Osteoblast (primary cell): ENCODE results near the gene SARS1. TPM values are rescaled to one million over a fixed set of nuclear protein-coding genes. Genes with fewer than 3 reads are reported as not detected.

Experiments
- DNase-seq: peaks from one replicate; pipeline ENCODE4 v3.0.0; 2011; ENCODE audit warnings: low spot score, mixed read lengths; ENCODE audit not compliant: insufficient read length; ENCODE audit errors: missing footprints
- H2AFZ ChIP-seq: 2 replicates; pipeline ENCODE4 v1.6.0; 2011; ENCODE audit warnings: mild to moderate bottlenecking, low read length
- H3K27ac ChIP-seq: 2 replicates; pipeline ENCODE4 v1.5.1; 2011; ENCODE audit warnings: mild to moderate bottlenecking, low read depth, low read length, moderate library complexity
- H3K27me3 ChIP-seq: 2 replicates; pipeline ENCODE4 v1.6.0; 2012; ENCODE audit warnings: mild to moderate bottlenecking, control low read depth, inconsistent platforms, low read length, moderate library complexity; ENCODE audit not compliant: insufficient read depth
- H3K36me3 ChIP-seq: 2 replicates; pipeline ENCODE4 v1.5.1; 2011; ENCODE audit warnings: mild to moderate bottlenecking, low read length, control low read depth, moderate library complexity; ENCODE audit not compliant: insufficient read depth
- H3K4me1 ChIP-seq: 2 replicates; pipeline ENCODE4 v1.5.1; 2011; ENCODE audit warnings: mild to moderate bottlenecking, low read length, control low read depth, moderate library complexity; ENCODE audit not compliant: insufficient read depth
- H3K4me2 ChIP-seq: 2 replicates; pipeline ENCODE4 v1.6.0; 2011; ENCODE audit warnings: mild to moderate bottlenecking, low read length; ENCODE audit not compliant: insufficient read depth
- H3K4me3 ChIP-seq: fragments of 200-600 bp; sonication (generic); 3 replicates; pipeline ENCODE4 v1.5.1; 2012; ENCODE audit warnings: mild to moderate bottlenecking, low read length, inconsistent platforms; ENCODE audit not compliant: insufficient read depth
- H3K79me2 ChIP-seq: 2 replicates; pipeline ENCODE4 v1.6.0; 2012; ENCODE audit warnings: mild to moderate bottlenecking, low read length, control low read depth, inconsistent platforms; ENCODE audit not compliant: insufficient read depth
- H3K9me3 ChIP-seq: 2 replicates; pipeline ENCODE4 v1.5.1; 2011; ENCODE audit warnings: low read depth, low read length, control low read depth
- H4K20me1 ChIP-seq: 2 replicates; pipeline ENCODE4 v1.6.0; 2012; ENCODE audit warnings: mild to moderate bottlenecking, low read length, control low read depth; ENCODE audit not compliant: insufficient read depth
- total RNA-seq: library from RNA; depleted of rRNA; stranded (reverse); fragments of >200 nt; gene quantifications from 2 replicates; pipeline ENCODE4 v1.2.3, GENCODE V29; 2012
- TF ChIP-seq, protein P1 (sequence below): IDR thresholded peaks from 2 replicates; pipeline ENCODE4 v1.5.1; 2011; ENCODE audit warnings: mild to moderate bottlenecking, low read depth, low read length, moderate library complexity; ENCODE audit errors: extremely low read depth

Gene SARS1
- total RNA-seq, 1 donor: 392 TPM

DNA sequence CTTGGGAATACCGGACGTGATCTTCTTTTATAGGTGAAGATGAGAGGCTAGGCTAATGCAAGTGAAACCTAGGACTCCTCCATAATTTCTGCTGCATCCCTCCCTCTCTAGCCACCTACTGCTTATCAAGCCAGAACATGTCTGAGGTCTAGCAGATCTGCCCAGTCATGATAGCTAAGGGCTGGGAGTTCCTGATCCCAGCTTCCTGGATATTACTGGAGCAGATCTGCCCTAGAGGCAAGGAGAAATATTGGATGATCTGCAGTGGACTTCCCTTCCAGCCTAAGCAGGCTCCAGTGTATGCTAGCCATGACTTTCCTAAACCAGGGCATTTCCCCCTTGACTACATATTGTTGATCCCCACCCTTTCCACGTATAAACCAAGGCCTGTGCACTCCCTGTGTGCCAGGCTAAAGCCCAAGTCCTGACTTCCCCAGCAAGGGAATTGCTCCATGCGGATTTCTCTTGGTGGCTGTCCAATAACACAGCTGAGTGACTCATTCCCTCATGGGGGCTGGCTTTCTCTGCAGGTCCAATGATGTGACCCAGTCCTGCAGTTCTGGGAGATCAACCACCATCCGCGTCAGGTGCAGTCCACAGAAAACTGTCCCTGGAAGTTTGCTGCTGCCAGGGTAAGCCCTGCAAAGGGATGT is 15.5 kb upstream of the SARS1 start:
- H4K20me1 ChIP-seq: no peaks in the 10 kb centered on the region
- peak overlapping the region; percentile 92 for H3K27ac ChIP-seq
- H3K4me2 ChIP-seq: peak overlapping the region; percentile 53
- no peaks in the 10 kb centered on the region for H3K9me3 ChIP-seq
- TF ChIP-seq, protein P1, sequence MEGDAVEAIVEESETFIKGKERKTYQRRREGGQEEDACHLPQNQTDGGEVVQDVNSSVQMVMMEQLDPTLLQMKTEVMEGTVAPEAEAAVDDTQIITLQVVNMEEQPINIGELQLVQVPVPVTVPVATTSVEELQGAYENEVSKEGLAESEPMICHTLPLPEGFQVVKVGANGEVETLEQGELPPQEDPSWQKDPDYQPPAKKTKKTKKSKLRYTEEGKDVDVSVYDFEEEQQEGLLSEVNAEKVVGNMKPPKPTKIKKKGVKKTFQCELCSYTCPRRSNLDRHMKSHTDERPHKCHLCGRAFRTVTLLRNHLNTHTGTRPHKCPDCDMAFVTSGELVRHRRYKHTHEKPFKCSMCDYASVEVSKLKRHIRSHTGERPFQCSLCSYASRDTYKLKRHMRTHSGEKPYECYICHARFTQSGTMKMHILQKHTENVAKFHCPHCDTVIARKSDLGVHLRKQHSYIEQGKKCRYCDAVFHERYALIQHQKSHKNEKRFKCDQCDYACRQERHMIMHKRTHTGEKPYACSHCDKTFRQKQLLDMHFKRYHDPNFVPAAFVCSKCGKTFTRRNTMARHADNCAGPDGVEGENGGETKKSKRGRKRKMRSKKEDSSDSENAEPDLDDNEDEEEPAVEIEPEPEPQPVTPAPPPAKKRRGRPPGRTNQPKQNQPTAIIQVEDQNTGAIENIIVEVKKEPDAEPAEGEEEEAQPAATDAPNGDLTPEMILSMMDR: no peak
- H3K79me2 ChIP-seq: no peaks in the 10 kb centered on the region
- no peaks in the 10 kb centered on the region for H3K36me3 ChIP-seq
- DNase-seq: peak; percentile 92
- no peaks in the 10 kb centered on the region for H3K27me3 ChIP-seq
- peaks cover 26% of the 10 kb centered on the region for H3K4me1 ChIP-seq
- no peak overlapping the region for H2AFZ ChIP-seq
- peak overlapping the region; percentile 17 for H3K4me3 ChIP-seq

DNA sequence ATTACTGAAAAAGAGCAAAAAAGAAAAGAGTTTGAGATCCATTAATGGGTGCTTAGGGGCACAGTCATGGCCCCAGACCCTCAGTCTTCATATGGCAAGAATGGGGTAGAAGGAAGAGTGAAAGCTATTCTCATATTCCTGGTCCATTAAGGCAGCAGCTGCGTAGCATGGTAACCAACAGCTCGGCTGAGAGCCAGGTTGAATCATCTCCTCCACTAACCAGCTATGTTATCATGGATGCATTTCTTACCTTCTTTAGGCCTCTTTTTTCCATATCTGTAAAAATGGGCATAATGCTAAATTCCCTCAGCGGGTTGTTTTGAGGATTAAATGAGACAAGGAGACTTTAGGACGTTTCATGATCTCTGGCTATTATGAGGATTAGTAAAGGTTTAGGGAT is 15.0 kb upstream of the SARS1 start:
- Histone ChIP-seq H3K9me3 (no peaks in the 10 kb centered on the region), H3K79me2 (no peaks in the 10 kb centered on the region), H3K4me1 (peaks cover 26% of the 10 kb centered on the region), H3K27me3 (no peaks in the 10 kb centered on the region), H3K36me3 (no peaks in the 10 kb centered on the region), H2AFZ (no peak overlapping the region), H3K4me2 (peak overlapping the region; percentile 53), H3K27ac (peak overlapping the region; percentile 92), H3K4me3 (peak overlapping the region; percentile 17), H4K20me1 (no peaks in the 10 kb centered on the region)
- DNase-seq: peak; percentile 65
- TF ChIP-seq, protein P1: no peak

DNA sequence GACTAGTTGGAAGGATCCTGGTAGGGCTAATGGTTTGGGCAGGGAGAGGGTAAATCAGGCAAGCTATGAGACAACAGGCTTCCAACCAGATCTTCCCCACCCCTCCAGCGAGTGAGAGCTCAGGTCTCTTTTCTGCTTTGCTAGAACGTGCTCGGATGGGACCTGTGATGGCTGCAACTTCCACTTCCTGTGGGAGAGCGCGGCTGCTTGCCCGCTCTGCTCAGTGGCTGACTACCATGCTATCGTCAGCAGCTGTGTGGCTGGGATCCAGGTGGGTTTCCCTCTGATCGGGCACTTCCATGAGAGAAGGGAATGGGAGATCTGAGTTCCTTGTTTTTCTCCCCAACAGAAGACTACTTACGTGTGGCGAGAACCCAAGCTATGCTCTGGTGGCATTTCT is 14.0 kb upstream of the SARS1 start:
- H3K79me2 ChIP-seq: no peaks in the 10 kb centered on the region
- H3K27ac ChIP-seq: no peak overlapping the region
- no peak overlapping the region for H3K4me3 ChIP-seq
- no peaks in the 10 kb centered on the region for H3K27me3 ChIP-seq
- H2AFZ ChIP-seq: no peak overlapping the region
- no peak overlapping the region for H3K4me2 ChIP-seq
- H3K36me3 ChIP-seq: no peaks in the 10 kb centered on the region
- H4K20me1 ChIP-seq: no peaks in the 10 kb centered on the region
- TF ChIP-seq, protein P1: no peak
- no peak for DNase-seq
- H3K9me3 ChIP-seq: no peaks in the 10 kb centered on the region
- H3K4me1 ChIP-seq: peaks cover 26% of the 10 kb centered on the region

DNA sequence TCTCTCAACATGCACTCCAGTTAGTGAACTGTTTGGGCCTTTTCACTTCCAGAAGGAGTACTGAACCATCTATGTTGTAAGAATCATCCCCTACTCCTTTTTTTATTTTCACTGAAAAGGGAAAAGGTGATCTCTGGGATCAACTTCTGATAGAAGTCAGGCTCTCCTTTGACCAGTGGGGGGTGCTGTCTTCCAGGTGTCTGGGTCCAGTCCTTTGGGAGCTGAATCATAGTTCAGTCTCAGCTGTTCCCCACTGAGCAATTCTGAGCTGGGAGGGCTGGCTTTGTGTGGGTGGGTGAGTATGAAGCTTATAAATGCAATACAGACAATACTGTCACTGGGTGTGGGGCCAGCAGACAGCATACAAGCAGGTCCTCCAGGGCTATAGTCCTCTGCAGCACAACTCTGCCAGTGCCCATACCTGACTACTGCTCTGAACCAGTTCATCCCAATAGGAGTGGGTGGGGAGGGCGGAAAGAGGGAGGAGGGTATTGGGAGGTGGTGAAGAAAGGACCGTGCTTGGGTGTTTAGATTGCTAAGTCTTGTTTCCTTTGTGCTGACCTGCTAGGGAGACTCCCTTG is 12.5 kb upstream of the SARS1 start:
- peak overlapping the region; percentile 53 for H3K4me2 ChIP-seq
- no peaks in the 10 kb centered on the region for H3K79me2 ChIP-seq
- no peaks in the 10 kb centered on the region for H4K20me1 ChIP-seq
- H3K27me3 ChIP-seq: no peaks in the 10 kb centered on the region
- H2AFZ ChIP-seq: no peak overlapping the region
- TF ChIP-seq, protein P1: peak; percentile 97
- peak overlapping the region; percentile 24 for H3K4me3 ChIP-seq
- peak overlapping the region; percentile 21 for H3K27ac ChIP-seq
- H3K4me1 ChIP-seq: peaks cover 26% of the 10 kb centered on the region
- no peaks in the 10 kb centered on the region for H3K9me3 ChIP-seq
- DNase-seq: peak; percentile 95
- H3K36me3 ChIP-seq: no peaks in the 10 kb centered on the region
